NCI-H446 (cell line): ENCODE data around the gene AGBL1.
"Not testable (repeated sequence)": the region's sequence is repeated elsewhere in the genome, so short reads cannot be mapped to it uniquely, and the experiment has no call there.

Source experiments
- DNase-seq, 2 experiments: peaks; one replicate each; lab custom pipeline; 2025; lab: John Stamatoyannopoulos, UW

Gene AGBL1

DNA sequence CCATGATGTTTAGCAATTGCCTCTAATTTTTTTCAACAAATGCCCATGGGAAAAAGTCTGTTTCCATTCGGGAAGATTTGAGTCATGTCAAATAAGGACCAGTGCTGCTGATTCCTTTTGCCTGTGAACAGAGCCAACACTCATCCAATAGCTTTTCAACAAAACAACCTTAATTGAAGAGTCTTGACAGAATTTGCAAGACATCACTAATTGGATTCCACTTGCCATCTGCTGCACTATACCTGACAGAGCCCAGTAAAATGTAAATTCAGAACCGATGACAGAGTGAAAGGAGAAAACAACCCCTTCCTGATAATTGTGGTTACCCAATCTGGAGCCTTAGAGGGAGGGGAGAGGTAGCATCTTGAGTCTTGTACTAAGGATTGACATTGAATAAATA lies 426.7 kb downstream of the AGBL1 start:
- DNase-seq = no peak

GRCh38 chr15:86515625-86516024 lies 436.0 kb downstream of the AGBL1 start:
- no peak for DNase-seq

GRCh38 chr15:86522721-86523120 lies 443.1 kb downstream of the AGBL1 start:
- no peak for DNase-seq

GRCh38 chr15:86526938-86527690 lies 447.4 kb downstream of the AGBL1 start:
- DNase-seq = no peak

DNA sequence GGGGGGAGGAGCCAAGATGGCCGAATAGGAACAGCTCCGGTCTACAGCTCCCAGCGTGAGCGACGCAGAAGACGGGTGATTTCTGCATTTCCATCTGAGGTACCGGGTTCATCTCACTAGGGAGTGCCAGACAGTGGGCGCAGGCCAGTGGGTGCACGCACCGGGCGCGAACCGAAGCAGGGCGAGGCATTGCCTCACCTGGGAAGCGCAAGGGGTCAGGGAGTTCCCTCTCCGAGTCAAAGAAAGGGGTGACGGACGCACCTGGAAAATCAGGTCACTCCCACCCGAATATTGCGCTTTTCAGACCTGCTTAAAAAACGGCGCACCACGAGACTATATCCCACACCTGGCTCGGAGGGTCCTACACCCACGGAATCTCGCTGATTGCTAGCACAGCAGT lies 448.4 kb downstream of the AGBL1 start:
- DNase-seq = not testable (repeated sequence)

- DNase-seq = no peak
Measured at GRCh38 chr15:86538141-86538540, 458.5 kb downstream of the AGBL1 start.

DNA sequence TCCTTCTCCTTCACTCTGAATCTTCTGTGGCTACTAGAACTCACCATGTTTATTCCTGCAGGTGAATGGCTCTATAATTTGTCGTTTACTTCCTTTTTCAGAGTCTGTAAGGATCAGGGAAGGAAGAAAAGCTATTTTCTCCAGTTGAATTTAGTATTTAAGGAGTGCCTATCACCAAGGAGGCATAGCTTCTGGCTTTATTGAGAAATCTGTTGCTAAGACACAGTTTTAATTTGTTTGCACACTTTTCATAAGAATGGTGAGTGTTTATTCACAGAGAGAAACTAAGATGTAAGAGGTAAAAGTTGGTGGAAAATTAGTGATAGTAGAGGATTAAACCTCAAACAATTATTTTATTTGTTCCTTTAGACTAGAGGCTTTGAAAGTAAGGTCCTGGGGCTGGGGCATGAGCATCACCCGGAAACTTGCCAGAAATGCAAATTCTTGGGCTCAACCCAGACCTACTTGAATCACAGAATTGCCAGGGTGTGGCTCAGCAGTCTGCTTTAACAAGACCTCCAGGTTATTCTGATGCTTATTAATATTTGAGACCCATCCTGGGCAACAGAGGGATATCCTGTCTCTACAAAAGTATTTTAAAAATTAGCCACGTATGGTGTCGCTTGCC lies 461.3 kb downstream of the AGBL1 start:
- no peak for DNase-seq

DNA sequence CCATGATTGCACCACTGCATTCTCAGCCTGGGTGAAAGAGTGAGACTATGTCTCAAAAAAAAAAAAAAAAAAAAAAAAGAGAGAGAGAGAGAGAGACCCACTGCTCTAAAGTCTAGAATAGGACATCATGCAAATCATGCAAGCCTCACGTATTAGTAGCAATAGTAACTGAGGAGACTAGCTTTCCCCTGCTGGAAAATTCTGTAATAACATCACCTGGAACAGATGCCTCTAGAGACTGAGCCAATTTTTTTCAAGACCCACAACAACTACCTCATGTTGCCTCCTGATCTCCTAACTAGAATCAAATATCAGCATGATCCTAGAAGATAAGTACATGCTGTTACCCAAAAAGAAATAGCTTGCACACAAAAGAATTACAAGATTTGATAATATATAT lies 461.9 kb downstream of the AGBL1 start:
- no peak for DNase-seq

DNA sequence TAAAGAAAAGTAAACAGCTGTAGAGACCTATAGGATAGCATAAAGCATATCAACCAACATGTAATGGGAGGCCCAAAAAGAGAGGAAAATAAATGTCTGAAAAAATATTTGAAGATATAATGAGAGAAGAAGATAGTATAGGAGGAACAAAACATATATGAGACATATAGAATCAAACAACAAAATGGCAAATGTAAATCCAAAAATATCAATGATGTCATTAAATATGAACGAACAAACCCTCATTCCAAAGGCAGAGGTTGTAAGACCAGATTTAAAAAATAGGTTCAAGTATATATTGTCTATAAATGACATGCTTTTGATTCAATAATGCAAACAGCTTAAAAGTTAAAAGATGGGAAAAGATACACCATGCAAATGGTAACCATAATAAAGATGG lies 470.4 kb downstream of the AGBL1 start:
- no peak for DNase-seq

GRCh38 chr15:86553108-86553507 lies 473.4 kb downstream of the AGBL1 start:
- DNase-seq = no peak

DNA sequence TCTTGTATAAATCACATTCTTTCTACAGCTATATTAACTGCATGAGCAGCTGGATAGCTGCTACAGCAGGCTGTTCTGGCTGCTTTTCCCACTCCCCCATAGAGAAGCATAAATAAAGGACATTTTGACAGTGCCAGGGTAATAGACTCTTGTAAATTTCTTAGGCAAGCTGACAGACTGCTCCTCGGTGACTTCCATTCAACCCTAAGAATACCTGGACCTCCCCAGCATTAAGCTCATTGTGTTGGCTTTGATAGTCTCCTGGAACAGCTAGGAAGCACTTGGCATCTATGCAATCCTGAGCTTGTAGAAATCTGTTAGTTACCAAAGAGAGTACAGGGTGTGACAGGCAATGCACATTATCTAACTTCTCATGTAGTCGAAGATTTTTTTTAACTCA lies 475.4 kb downstream of the AGBL1 start:
- peak in 1 of 2 experiments; percentile 8 for DNase-seq

DNA sequence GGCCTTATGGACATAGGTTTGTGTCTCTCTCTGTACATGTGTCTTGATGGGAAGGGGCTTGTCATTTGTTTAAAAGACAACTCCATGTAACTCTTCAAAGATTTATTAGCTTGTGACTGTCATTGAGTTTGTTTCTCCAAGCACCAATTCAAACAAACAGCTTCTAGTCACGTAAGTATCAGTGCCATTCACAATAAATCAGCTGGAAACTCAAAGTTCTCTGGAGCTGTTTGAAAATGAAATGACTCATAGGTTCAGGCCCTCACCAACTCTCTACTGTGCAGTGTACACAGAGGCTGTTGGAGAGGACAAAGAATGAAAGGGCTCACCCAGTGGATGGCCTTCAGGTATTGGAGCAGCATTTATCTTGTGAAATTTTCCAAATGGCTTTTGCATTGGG lies 476.3 kb downstream of the AGBL1 start:
- DNase-seq = no peak

GRCh38 chr15:86556396-86557017 lies 476.8 kb downstream of the AGBL1 start:
- no peak for DNase-seq

GRCh38 chr15:86557018-86557550 lies 477.4 kb downstream of the AGBL1 start:
- no peak for DNase-seq

- no peak for DNase-seq
Measured at GRCh38 chr15:86558252-86558651, 478.6 kb downstream of the AGBL1 start.

GRCh38 chr15:86558686-86559085 lies 479.0 kb downstream of the AGBL1 start:
- no peak for DNase-seq

- no peak for DNase-seq
Measured at GRCh38 chr15:86568378-86568777, 488.7 kb downstream of the AGBL1 start.

- DNase-seq = no peak
Measured at GRCh38 chr15:86570738-86571137, 491.1 kb downstream of the AGBL1 start.

GRCh38 chr15:86571873-86572272 lies 492.2 kb downstream of the AGBL1 start:
- DNase-seq = no peak

DNA sequence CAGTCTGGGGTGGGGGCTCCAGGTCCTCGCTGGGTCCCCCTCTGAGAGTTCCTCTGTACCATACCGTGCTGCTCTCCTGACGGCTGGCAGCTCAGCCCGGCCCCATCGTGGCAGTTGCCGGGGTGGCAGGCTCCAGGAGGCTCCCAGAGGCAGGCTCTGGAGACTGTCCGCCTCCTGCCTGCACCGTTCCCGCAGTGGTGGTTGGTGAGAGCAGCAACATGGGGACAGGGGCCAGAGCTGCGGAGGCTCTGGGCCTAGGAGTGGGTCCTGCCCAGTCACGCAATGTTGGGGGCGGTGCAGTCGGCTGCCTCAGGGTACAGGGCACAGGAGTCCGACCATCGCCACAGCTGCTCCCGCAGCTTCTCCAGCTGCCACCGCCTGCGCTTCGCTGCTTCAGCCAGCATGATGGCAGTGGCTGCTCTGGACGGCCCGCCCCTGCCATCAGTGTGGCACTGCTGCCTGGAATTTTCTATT lies 492.7 kb downstream of the AGBL1 start:
- no peak for DNase-seq

DNA sequence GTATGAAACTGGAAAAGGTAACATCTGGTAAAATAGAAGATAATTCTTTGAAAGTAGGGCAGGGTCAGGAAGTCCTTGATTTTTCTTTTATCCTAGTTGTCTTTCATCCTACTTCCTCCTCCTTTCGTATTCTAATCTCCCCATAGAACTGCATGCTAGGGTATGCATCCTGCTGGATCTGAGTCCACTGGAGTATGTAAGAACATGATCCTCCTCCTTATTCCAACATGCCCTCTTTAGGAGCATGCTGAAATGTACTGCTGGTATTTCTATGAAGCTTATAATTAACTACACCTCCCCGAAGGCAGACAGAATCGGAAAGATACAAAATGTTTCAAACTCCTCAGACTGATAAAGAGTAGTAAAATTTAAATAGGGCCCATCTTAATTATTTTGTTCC lies 493.8 kb downstream of the AGBL1 start:
- DNase-seq = no peak

- DNase-seq = no peak
Measured at GRCh38 chr15:86588413-86588812, 508.7 kb downstream of the AGBL1 start.

- DNase-seq = no peak
Measured at GRCh38 chr15:86590461-86590860, 510.8 kb downstream of the AGBL1 start.
